Activated CD4-positive, alpha-beta T cell treated with anti-CD3 and anti-CD28 coated beads for 1 hour (primary cell): ENCODE data around the gene GRIK3.

Source experiments
- DNase-seq: peaks from one replicate; pipeline ENCODE4 v3.0.0-alpha.2; 2020

GRIK3 gene

GRCh38 chr1:36871146-36871971, 163.0 kb downstream of the GRIK3 start:
- no peak for DNase-seq

GRCh38 chr1:36869826-36870225, 164.5 kb downstream of the GRIK3 start:
- DNase-seq: no peak

GRCh38 chr1:36869054-36869453, 165.3 kb downstream of the GRIK3 start:
- no peak for DNase-seq

- no peak for DNase-seq
Measured at GRCh38 chr1:36867575-36867974, 166.7 kb downstream of the GRIK3 start.

GRCh38 chr1:36866169-36866814, 168.0 kb downstream of the GRIK3 start:
- no peak for DNase-seq

GRCh38 chr1:36865602-36865900, 168.8 kb downstream of the GRIK3 start:
- DNase-seq: no peak

- no peak for DNase-seq
Measured at GRCh38 chr1:36864823-36865601, 169.3 kb downstream of the GRIK3 start.

GRCh38 chr1:36864182-36864822, 170.0 kb downstream of the GRIK3 start:
- no peak for DNase-seq

GRCh38 chr1:36863500-36863899, 170.8 kb downstream of the GRIK3 start:
- DNase-seq: no peak

GRCh38 chr1:36863061-36863460, 171.3 kb downstream of the GRIK3 start:
- DNase-seq: no peak

- no peak for DNase-seq
Measured at GRCh38 chr1:36861375-36861774, 172.9 kb downstream of the GRIK3 start.

- no peak for DNase-seq
Measured at GRCh38 chr1:36859926-36860325, 174.4 kb downstream of the GRIK3 start.

GRCh38 chr1:36858981-36859380, 175.3 kb downstream of the GRIK3 start:
- no peak for DNase-seq

- no peak for DNase-seq
Measured at GRCh38 chr1:36858553-36858952, 175.8 kb downstream of the GRIK3 start.

GRCh38 chr1:36857754-36858153, 176.6 kb downstream of the GRIK3 start:
- no peak for DNase-seq

- no peak for DNase-seq
Measured at GRCh38 chr1:36855699-36856494, 178.4 kb downstream of the GRIK3 start.

- no peak for DNase-seq
Measured at GRCh38 chr1:36853638-36854037, 180.7 kb downstream of the GRIK3 start.

GRCh38 chr1:36852586-36852985, 181.7 kb downstream of the GRIK3 start:
- no peak for DNase-seq

- no peak for DNase-seq
Measured at GRCh38 chr1:36851595-36851994, 182.7 kb downstream of the GRIK3 start.

GRCh38 chr1:36851087-36851486, 183.2 kb downstream of the GRIK3 start:
- DNase-seq: no peak

- DNase-seq: no peak
Measured at GRCh38 chr1:36849956-36850355, 184.4 kb downstream of the GRIK3 start.

- DNase-seq: no peak
Measured at GRCh38 chr1:36847761-36848160, 186.6 kb downstream of the GRIK3 start.

GRCh38 chr1:36847186-36847585, 187.1 kb downstream of the GRIK3 start:
- DNase-seq: no peak
